IMR-90 (cell line): ENCODE measurements around the gene PHACTR3. TPM values are rescaled to one million over a fixed set of nuclear protein-coding genes. Genes with fewer than 3 reads are reported as not detected.

Experiments used
- ATAC-seq: fragments of 200-7000 bp; cut with Tn5 transposase; 2 replicates; pipeline ENCODE4 v1.9.1; 2020; ENCODE audit warnings: low read depth, mild to moderate bottlenecking, moderate library complexity
- BruUV-seq: library from RNA; stranded (reverse); fragments of 400-500 nt; replicated peaks from 2 replicates; lab custom pipeline; 2021; lab: Mats Ljungman, UMichigan
- CTCF ChIA-PET: fragments of 300-600 bp; formaldehyde crosslinking; extraction: SDS; loops from one replicate; lab custom pipeline; 2021; ENCODE audit warnings: antibody characterized with exemption; lab: Yijun Ruan, JAX
- POLR2A ChIA-PET: fragments of 300-600 bp; sonication (Branson Sonifier 250); formaldehyde crosslinking; loops from one replicate; lab custom pipeline; 2022; ENCODE audit warnings: antibody characterized with exemption; ENCODE audit not compliant: unreplicated experiment; lab: Charles Lee
- DNase-seq: peaks from one replicate; pipeline ENCODE4 v3.0.0; 2013
- H2AFZ ChIP-seq: replicated peaks from 2 replicates; pipeline ENCODE3; 2013; ENCODE audit warnings: low read length, mild to moderate bottlenecking; ENCODE audit not compliant: poor library complexity
- H2AK5ac ChIP-seq: 2 replicates; pipeline ENCODE4 v1.6.1; 2013; ENCODE audit warnings: low read depth, low read length, inconsistent platforms
- H2AK9ac ChIP-seq: replicated peaks from 2 replicates; pipeline ENCODE3; 2013; ENCODE audit warnings: mild to moderate bottlenecking, low read depth, low read length, moderate library complexity; ENCODE audit not compliant: poor library complexity
- H2BK120ac ChIP-seq: 2 replicates; pipeline ENCODE4 v1.6.1; 2013; ENCODE audit warnings: low read depth, low read length, inconsistent platforms
- H2BK15ac ChIP-seq: 3 replicates; pipeline ENCODE4 v1.6.1; 2013; ENCODE audit warnings: low read depth, low read length, inconsistent platforms
- H2BK20ac ChIP-seq: 2 replicates; pipeline ENCODE4 v1.6.1; 2013; ENCODE audit warnings: low read depth, mild to moderate bottlenecking, inconsistent platforms, low read length, moderate library complexity
- H2BK5ac ChIP-seq: 2 replicates; pipeline ENCODE4 v1.6.1; 2013; ENCODE audit warnings: mild to moderate bottlenecking, low read depth, low read length, inconsistent platforms; ENCODE audit not compliant: poor library complexity, severe bottlenecking
- H3K14ac ChIP-seq: replicated peaks from 2 replicates; pipeline ENCODE4 v1.6.1; 2013; ENCODE audit warnings: low read depth, low read length, inconsistent platforms
- H3K18ac ChIP-seq: 2 replicates; pipeline ENCODE4 v1.6.1; 2013; ENCODE audit warnings: low read depth, low read length, control low read depth
- H3K23ac ChIP-seq: 2 replicates; pipeline ENCODE4 v1.6.1; 2013; ENCODE audit warnings: low read depth, low read length, inconsistent platforms
- H3K27ac ChIP-seq: 2 replicates; pipeline ENCODE4 v1.5.1; 2013; ENCODE audit warnings: mild to moderate bottlenecking, control low read depth, low read length; ENCODE audit not compliant: insufficient read depth
- H3K27me3 ChIP-seq: 2 replicates; pipeline ENCODE4 v1.6.1; 2013; ENCODE audit warnings: low read length; ENCODE audit not compliant: control insufficient read depth, insufficient read depth
- H3K36me3 ChIP-seq: 2 replicates; pipeline ENCODE4 v1.6.1; 2013; ENCODE audit warnings: low read length, mixed read lengths; ENCODE audit not compliant: control insufficient read depth, insufficient read depth
- H3K4ac ChIP-seq: 2 replicates; pipeline ENCODE4 v1.6.1; 2013; ENCODE audit warnings: low read depth, low read length, inconsistent platforms
- H3K4me1 ChIP-seq: 2 replicates; pipeline ENCODE4 v1.6.1; 2013; ENCODE audit warnings: low read length, mixed read lengths; ENCODE audit not compliant: control insufficient read depth, insufficient read depth
- H3K4me2 ChIP-seq: 2 replicates; pipeline ENCODE4 v1.6.1; 2013; ENCODE audit warnings: low read depth, mild to moderate bottlenecking, control low read depth, low read length, moderate library complexity
- H3K4me3 ChIP-seq: 2 replicates; pipeline ENCODE4 v1.5.1; 2013; ENCODE audit warnings: low read depth, mild to moderate bottlenecking, control low read depth, low read length, moderate library complexity; ENCODE audit not compliant: insufficient read depth
- H3K56ac ChIP-seq: 2 replicates; pipeline ENCODE4 v1.6.1; 2013; ENCODE audit warnings: low read length, inconsistent platforms; ENCODE audit not compliant: insufficient read depth; ENCODE audit errors: extremely low read depth
- H3K79me1 ChIP-seq, 2 experiments: 2 replicates each; pipeline ENCODE4 v1.6.1; 2013; ENCODE audit warnings: low read length in 2 of 2, inconsistent platforms in 1 of 2, low read depth in 1 of 2
- H3K9ac ChIP-seq: 2 replicates; pipeline ENCODE4 v1.6.1; 2013; ENCODE audit warnings: low read depth, low read length, control low read depth
- H3K9me1 ChIP-seq: 2 replicates; pipeline ENCODE4 v1.6.1; 2013; ENCODE audit warnings: low read length, inconsistent platforms; ENCODE audit not compliant: insufficient read depth
- H3K9me3 ChIP-seq: 2 replicates; pipeline ENCODE4 v1.6.1; 2013; ENCODE audit warnings: low read length; ENCODE audit not compliant: control insufficient read depth, insufficient read depth
- H4K20me1 ChIP-seq: 2 replicates; pipeline ENCODE4 v1.6.1; 2013; ENCODE audit warnings: low read length, inconsistent platforms; ENCODE audit not compliant: insufficient read depth
- H4K5ac ChIP-seq: 2 replicates; pipeline ENCODE4 v1.6.1; 2013; ENCODE audit warnings: mild to moderate bottlenecking, low read depth, low read length, control low read depth
- H4K8ac ChIP-seq, 2 experiments: 2 replicates each; pipeline ENCODE4 v1.6.1; 2013; ENCODE audit warnings: low read depth in 2 of 2, low read length in 2 of 2, control low read depth in 1 of 2, inconsistent platforms in 1 of 2
- H4K91ac ChIP-seq: 2 replicates; pipeline ENCODE4 v1.6.1; 2013; ENCODE audit warnings: low read depth, low read length, inconsistent platforms; ENCODE audit not compliant: insufficient read depth
- BHLHE40 ChIP-seq: fragments of 150-350 bp; IDR thresholded peaks from 2 replicates; pipeline ENCODE4 v1.6.1; 2016; ENCODE audit warnings: mild to moderate bottlenecking, low read depth, low read length
- CEBPB ChIP-seq: IDR thresholded peaks from 2 replicates; pipeline ENCODE4 v1.6.1; 2012; ENCODE audit warnings: low read depth, low read length, improper control_type of control experiment
- CHD1 ChIP-seq: IDR thresholded peaks from 2 replicates; pipeline ENCODE4 v1.6.1; 2012; ENCODE audit warnings: low read depth, low read length, improper control_type of control experiment
- CTCF ChIP-seq: conservative IDR thresholded peaks from 2 replicates; pipeline ENCODE4 v1.5.1; 2012; ENCODE audit warnings: mild to moderate bottlenecking, low read depth, low read length, improper control_type of control experiment
- ELK1 ChIP-seq: fragments of 150-350 bp; IDR thresholded peaks from 2 replicates; pipeline ENCODE4 v1.6.1; 2016; ENCODE audit warnings: low read depth, mild to moderate bottlenecking, low read length, moderate library complexity, borderline replicate concordance
- FOS ChIP-seq: fragments of 150-350 bp; IDR thresholded peaks from 2 replicates; pipeline ENCODE4 v1.6.1; 2016; ENCODE audit warnings: low read depth, low read length
- MAFK ChIP-seq: IDR thresholded peaks from 2 replicates; pipeline ENCODE4 v1.6.1; 2012; ENCODE audit warnings: low read depth, low read length, improper control_type of control experiment
- MAZ ChIP-seq: IDR thresholded peaks from 2 replicates; pipeline ENCODE4 v1.6.1; 2012; ENCODE audit warnings: low read depth, mild to moderate bottlenecking, low read length, improper control_type of control experiment, moderate library complexity, borderline replicate concordance
- MXI1 ChIP-seq: IDR thresholded peaks from 2 replicates; pipeline ENCODE4 v1.6.1; 2012; ENCODE audit warnings: low read depth, mild to moderate bottlenecking, low read length, moderate library complexity, borderline replicate concordance
- NFE2L2 ChIP-seq: fragments of 150-350 bp; IDR thresholded peaks from 2 replicates; pipeline ENCODE4 v1.6.1; 2016; ENCODE audit warnings: low read depth, mild to moderate bottlenecking, low read length
- POLR2A ChIP-seq: IDR thresholded peaks from 2 replicates; pipeline ENCODE4 v1.6.1; 2012; ENCODE audit warnings: mild to moderate bottlenecking, low read depth, low read length
- RAD21 ChIP-seq: IDR thresholded peaks from 2 replicates; pipeline ENCODE4 v1.6.1; 2012; ENCODE audit warnings: low read length, improper control_type of control experiment
- RCOR1 ChIP-seq: IDR thresholded peaks from 2 replicates; pipeline ENCODE4 v1.6.1; 2012; ENCODE audit warnings: mild to moderate bottlenecking, low read length, improper control_type of control experiment; ENCODE audit not compliant: insufficient replicate concordance
- RFX5 ChIP-seq: IDR thresholded peaks from 2 replicates; pipeline ENCODE4 v1.8.0; 2012; ENCODE audit warnings: low read depth, mild to moderate bottlenecking, low read length, moderate library complexity
- SMC3 ChIP-seq: fragments of 150-350 bp; IDR thresholded peaks from 2 replicates; pipeline ENCODE4 v1.6.1; 2016; ENCODE audit warnings: low read depth, mild to moderate bottlenecking, antibody characterized with exemption, low read length, moderate library complexity
- USF2 ChIP-seq: fragments of 150-350 bp; IDR thresholded peaks from 2 replicates; pipeline ENCODE4 v1.6.1; 2017; ENCODE audit warnings: mild to moderate bottlenecking, antibody characterized with exemption, low read length, low read depth
- WGBS, 2 experiments: methylation state at CpG; one replicate each; pipeline versions ENCODE4 v1.1.5 to v1.1.7; 2013; ENCODE audit warnings: missing lambda C conversion rate in 2 of 2; ENCODE audit not compliant: insufficient read length in 1 of 2; ENCODE audit errors: extremely low coverage in 2 of 2; 5-methylcytosine and 5-hydroxymethylcytosine counted together
- dilution Hi-C: fragments of 300-500 bp; cut with HindIII; formaldehyde crosslinking; loops from one replicate; pipeline ENCODE4 v1.14.3; 2018; ENCODE audit warnings: low sequenced_read_pairs; ENCODE audit not compliant: unreplicated experiment
- in situ Hi-C: fragments of 300-500 bp; cut with MboI; formaldehyde crosslinking; loops from 3 replicates; pipeline ENCODE4 v1.14.3; 2019; ENCODE audit warnings: low sequenced_read_pairs, inconsistent platforms, mixed read lengths
- intact Hi-C: fragments of 100-400 bp; cut with micrococcal nuclease; formaldehyde crosslinking; loops from 2 replicates; pipeline ENCODE4 v1.10.0; 2022
- polyA plus RNA-seq, 3 experiments: library from polyadenylated mRNA; depleted of rRNA; stranded (reverse); fragments of >200 nt; gene quantifications; 2 replicates each; pipeline ENCODE4 v1.2.3, GENCODE V29; 2012; ENCODE audit warnings: low replicate concordance in 1 of 3
- total RNA-seq: library from RNA; depleted of rRNA; stranded (reverse); fragments of >200 nt; gene quantifications from 2 replicates; pipeline ENCODE4 v1.2.3, GENCODE V29; 2012

Gene PHACTR3
- total and polyA plus RNA-seq, 2 of the 4 experiments (the other 2 are of a cell fraction) = not detected

GRCh38 chr20:59645761-59646171, 41.4 kb downstream of the PHACTR3 start:
- Histone ChIP-seq H3K23ac (no peak overlapping the region), H3K36me3 (no peaks in the 10 kb centered on the region), H2AFZ (no peak overlapping the region), H4K20me1 (no peaks in the 10 kb centered on the region), H3K18ac (no peak overlapping the region), H2AK5ac (no peak overlapping the region), H2BK120ac (no peak overlapping the region), H3K79me1 (no peaks in the 10 kb centered on the region), H3K14ac (no peak overlapping the region), H2AK9ac (no peak overlapping the region), H3K4ac (no peak overlapping the region), H3K27me3 (no peaks in the 10 kb centered on the region), H4K5ac (no peak overlapping the region), H2BK5ac (no peak overlapping the region), H3K9ac (no peak overlapping the region), H3K27ac (no peak overlapping the region), H2BK20ac (no peak overlapping the region), H4K91ac (no peak overlapping the region), H3K56ac (no peak overlapping the region), H3K4me3 (no peak overlapping the region), H2BK15ac (no peak overlapping the region), H4K8ac (no peak overlapping the region), H3K4me1 (no peaks in the 10 kb centered on the region), H3K9me1 (no peaks in the 10 kb centered on the region), H3K4me2 (no peak overlapping the region), H3K9me3 (peaks cover 22% of the 10 kb centered on the region)
- intact Hi-C loops (no loop called here), in situ Hi-C loops (no loop called here), dilution Hi-C loops (no loop called here)
- BruUV-seq = no TSS peak
- WGBS, 2 experiments = no CpG with 5 or more reads among the region's 7 CpGs
- DNase-seq (no peak), ATAC-seq (no peak)
- TF ChIP-seq POLR2A (no peak), FOS (no peak), CTCF (no peak), BHLHE40 (no peak), MAZ (no peak), RCOR1 (no peak), USF2 (no peak), SMC3 (no peak), CHD1 (no peak), RFX5 (no peak), MXI1 (no peak), NFE2L2 (no peak), ELK1 (no peak), CEBPB (no peak), RAD21 (no peak), MAFK (no peak)
- CTCF ChIA-PET = no interaction called here
- POLR2A ChIA-PET = no interaction called here
